HCEC 1CT (cell line): ENCODE measurements around the gene ALDH1B1.

Source experiments
- DNase-seq: peaks from one replicate; pipeline ENCODE4 v3.0.0-alpha.2; 2017

ALDH1B1 gene

DNA sequence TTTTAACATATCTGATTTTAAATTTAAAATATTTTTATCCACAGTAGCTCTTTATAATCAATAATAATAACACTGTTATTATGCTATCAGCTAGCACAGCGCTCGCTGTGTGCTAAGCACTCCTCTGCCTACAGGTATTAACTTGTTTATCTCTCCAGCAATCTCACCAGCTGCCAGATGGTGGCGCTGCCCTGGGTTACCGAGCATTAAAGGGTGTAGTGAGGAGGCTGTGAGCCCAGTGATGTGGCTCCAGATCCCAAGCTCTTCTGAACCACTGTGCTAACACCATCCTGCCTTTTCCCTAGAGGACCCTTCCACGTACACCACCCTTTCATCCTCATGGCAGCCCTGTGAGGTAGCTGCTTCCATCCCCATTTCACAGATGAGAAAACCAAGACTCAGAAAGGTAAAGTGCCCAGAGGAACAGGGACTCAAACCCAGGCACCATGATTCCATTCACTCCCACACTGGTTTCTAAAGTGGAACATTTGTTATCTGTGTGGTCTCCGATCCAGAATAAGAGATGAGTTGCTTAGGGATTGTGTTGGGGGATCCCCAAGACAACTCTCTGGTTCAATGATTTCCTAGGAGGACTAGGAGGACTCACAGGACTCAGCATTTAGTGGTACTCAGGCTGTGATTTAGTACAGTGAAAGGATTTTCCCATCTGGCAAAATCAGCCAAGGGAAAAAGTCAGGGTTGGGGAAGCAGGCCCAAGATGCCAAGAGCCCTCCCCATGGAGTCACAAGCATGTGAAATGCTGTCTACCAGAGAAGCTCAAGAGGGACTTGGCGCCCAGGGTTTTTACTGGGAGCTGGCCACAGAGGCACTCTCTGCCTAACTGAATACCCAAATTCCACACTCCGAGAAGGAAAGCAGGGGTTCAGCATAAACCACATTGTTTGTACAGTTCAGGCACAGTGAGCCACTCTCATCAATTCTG, 24.8 kb downstream of the ALDH1B1 start:
- DNase-seq, result peak; percentile 11

DNA sequence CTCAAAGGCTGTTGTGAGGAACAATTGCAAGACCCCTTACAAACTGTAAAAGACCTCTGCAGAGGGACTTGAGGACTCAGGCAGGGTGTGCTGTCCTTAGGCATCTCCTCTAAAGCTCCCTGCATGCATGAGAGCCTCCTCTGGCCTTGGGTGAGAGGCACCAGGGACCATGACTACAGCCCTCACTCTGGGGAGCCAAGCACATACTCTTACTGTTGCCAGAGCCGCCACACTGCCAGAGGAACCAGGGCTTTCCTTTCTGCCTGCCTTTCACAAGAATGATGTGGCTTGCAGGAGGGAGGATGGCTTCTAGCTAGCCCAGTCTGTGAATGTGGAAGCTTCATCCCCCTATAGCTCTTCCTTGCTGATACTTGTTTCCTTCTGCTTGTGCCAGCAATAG, 25.9 kb downstream of the ALDH1B1 start:
- DNase-seq, result no peak

DNA sequence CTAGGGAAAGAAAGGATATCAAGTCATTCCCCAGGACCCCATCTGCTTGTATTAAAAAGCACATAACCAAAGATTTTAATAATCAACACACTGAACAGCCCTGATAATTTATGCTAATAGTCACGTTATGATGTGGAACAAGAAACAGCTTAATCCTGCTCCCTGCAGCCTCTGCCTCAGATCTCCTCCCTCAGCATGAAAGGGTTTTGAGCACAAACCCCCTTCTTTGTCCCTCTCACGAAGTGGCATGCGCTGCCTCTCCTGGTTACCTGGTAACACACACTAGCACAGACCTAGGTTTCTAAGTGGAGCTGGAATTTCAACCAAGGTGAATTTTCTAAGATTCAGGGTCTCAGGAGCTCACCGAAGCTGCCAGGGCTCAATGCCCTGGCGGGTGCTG, 26.7 kb downstream of the ALDH1B1 start:
- no peak for DNase-seq

DNA sequence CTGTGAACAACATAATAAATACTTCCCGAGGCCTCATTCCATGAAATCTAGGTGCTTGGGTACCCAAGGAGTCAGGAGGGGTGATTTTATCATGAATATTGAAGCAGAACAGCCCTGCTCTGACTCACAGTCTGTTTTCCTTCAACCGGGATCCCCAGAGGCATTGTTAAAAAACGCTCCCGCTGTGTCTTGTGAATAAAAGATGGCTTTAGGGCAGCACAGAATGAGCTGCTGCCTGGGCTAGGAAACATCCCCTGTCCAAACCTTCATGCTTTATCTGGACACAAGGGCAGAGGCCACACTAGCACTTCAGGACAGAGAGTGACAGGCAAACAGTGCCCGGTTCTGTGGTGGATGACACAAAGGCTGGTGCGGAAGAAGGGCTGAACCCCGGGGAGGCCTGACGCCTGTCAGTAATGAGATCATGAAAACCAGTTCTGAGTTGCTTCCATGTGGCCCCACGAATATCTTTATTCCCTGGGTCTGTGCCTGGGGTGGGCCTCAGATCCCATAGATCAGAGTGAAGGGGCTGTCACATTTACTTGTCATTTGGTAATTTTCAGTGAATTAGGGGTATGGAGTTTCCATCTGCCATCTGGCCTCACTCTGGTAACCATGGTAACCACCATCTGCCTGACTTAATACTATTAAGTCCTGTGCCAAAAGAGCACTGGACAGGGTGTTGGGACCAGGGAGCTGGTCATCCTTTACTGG, 29.2 kb downstream of the ALDH1B1 start:
- no peak for DNase-seq

DNA sequence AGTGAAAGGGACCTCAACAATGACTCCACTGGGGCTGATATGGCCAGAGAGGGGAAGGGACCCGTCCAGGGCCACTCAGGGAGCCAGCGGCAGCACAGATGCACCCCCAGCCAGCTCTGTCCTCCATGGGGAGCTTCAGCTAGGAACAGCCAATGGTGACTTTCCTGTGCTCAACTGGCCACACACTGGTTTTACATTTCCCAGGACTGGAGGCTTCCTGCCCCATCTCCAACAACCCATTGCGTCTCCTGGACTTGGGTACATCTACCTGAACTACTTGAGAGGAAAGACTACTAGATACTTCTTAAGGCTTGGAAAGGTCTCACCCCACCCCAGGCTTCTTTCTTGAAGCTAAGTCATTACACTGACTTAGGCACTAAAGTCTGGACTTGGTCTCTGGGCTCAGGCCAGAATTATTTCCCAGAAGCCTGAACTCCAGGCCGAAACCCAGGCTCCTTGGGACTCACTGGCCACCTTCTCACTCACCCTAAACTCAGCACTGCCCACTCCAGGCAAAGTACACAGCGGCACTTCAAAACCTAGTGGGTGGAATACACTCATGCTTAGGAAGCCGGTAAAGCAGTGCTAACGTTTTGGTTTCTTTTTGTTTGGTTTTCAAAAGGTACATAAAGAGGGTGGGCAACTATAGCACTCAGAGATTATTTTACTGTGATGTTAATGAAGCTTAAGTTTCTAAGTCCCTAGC, 30.2 kb downstream of the ALDH1B1 start:
- no peak for DNase-seq

DNA sequence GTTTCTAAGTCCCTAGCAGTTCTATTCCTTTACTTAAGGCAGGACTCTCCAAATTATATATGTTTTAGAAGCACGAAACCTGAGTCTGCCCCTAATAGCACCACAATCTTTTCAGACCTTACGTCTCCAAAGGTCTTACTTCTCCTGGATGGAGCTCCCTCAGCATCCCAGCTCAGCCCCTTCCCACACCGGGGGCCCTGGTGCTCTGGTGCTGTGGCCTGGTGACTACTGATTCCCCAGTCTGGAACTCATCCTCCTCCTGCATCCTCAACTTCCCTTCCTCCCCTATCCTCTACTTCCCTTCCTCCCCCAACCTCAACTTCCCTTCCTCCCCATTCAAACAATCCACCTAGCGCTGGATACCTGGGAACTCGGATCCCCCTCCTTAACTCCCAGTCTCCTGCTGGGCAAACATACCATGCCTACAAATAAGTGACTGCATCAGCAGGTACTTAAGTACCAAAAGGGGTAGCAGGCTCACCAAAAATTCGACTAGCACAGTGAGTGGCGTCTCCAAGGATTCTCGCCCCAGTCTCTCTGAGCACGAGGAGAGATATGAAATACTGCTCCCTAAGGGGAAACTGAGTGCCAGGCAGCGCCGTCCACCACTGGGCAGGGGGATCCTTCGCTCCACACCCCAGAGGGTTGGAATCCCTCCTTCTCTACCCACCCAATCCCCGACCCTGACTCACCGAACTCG, 30.9 kb downstream of the ALDH1B1 start:
- DNase-seq, result no peak

DNA sequence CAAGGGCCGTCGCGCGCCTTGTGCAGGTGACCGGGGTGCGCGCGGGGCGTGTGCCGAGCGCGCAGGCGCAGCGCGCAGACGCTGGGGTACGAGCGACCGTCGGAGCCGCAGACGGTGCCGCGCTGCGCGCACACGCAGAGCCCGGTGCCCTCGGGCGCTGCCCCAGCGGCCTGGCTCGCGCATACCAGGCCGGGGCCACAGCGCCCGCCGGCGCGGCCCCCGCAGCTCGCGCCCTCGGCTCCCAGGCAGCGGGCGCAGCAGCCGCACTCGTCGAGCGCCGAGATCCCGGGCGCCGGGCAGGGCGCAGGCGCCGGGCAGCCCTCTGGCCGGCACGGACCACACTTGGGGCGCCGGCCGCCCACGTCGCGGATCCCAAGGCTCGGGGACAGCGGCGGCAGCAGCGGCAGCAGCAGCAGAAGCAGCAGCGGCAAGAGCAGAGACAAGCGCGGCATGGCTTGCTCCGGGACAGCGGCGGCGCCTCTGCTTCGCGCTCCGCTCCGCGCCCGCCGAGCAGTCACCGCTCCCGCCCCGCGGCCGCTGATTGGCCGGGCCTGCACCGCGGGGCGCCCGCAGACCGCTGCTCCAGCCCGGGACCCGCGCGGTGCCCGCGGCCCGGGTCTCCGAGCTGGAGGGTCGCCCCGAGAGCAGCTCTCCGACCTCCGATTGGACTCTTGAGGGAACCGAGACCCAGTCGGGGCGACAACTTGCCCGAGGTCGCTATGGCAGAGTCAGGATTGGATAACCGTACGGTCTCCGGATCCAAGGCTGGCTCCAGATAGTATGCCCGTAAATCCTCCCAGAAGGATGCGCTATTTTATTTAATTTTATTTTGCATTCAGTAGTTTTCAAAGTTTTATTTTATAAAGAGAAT, 31.7 kb downstream of the ALDH1B1 start, which contains the start of gene IGFBPL1:
IGFBPL1 (minus strand) TSS at position 482 of the 871 bp plus-strand sequence; CDS start at position 452, 30 bp downstream.
- no peak for DNase-seq

DNA sequence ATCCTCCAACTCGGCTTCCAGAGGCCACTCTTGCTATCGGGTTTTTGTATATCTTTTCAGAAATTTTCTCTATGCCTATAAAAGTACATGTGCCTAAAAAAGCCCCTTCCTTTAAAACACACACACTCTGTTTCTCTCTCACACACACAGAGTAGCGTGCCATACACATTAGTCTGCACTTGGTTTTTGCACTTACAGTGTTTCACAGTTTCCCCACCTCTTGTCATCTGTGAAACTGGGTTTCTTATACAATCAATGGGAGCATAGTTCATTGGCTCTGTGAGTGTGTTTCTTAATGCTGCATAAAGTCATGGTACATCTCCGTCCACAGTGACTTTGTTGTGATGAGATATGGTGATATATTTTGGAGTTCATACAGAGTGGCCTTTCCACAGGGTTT, 32.4 kb downstream of the ALDH1B1 start:
- no peak for DNase-seq

DNA sequence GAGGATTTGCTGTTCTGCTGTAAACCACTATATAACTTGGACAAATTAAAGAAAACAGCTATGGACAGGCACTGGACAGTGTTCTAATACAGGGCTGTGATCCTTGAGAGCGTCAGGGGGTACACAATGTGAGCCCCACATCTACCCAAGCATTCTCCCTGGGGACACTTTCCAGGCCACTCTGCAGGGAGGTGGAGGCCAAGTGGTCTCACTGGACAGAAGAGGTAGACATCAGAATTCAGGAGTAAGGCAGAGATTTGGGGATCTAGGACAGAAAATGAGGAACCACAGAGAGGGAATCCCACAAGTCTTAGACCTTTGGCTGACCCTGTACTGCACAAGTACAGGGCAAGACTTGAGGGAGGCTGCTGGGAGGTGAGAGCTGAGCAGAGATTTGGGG, 35.6 kb downstream of the ALDH1B1 start:
- DNase-seq, result no peak

DNA sequence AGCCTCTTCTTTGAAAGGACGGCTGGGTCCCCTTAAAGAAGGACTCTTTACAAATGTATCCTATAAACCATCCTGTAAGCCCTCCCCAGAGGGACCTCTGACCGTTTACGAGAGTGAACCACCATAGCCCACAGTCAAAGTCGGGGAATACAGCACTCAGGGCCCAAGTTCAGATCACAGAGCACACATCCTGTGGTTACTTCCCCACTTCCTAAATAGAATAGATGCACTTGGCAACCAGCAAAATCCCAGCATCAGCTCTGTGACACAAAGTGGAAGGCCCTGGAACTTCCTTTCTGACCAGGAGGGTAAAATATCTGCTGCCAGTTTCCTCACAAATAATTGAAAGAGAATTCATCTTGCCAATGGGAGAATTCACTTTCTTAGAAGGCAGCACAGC, 38.6 kb downstream of the ALDH1B1 start:
- DNase-seq, result no peak

DNA sequence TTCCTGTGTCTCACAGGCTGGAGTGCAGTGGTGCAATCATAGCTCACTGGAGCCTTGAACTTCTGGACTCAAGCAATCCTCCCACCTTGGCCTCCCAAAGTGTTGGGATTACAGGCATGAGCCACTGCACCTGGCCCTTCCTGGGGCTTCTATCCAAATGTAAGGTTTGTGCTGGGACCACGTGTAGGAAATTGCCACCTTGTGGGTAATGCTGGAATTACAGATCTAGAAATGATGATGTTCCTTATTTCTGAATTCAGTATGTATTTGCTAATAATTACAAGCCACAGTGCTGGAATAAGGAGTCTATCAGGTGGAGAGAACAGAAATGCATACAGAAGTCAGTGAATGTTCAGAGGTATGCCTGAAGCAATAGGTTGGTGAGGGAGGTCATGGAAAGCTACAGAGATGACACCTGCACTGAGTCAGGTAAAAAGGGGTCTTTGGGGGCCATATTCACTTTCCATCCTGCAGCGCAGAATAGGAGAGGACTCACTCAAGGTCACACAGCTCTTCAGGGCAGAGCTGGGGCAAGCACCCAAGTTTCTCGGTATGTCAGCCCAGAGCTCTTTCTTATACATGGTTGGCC, 40.5 kb downstream of the ALDH1B1 start:
- DNase-seq, result peak; percentile 10

DNA sequence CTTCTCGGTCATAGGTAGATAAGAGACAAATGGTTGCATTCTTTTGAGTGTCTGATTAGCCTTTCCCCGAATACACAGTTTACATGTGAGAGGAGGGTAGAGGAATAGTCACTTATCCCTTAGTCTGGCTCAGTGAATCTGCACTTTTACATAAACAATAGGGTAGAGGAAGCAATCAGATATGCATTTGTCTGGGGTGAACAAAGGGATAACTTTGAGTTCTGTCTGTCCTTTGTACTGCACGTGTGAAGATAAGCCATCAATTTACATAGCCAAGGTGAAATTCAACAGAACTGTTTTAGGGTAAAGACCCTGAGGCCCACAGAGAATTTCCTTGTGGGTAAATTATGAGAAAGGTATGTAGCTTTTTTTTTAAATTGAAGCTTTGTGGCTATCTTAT, 41.9 kb downstream of the ALDH1B1 start:
- no peak for DNase-seq

DNA sequence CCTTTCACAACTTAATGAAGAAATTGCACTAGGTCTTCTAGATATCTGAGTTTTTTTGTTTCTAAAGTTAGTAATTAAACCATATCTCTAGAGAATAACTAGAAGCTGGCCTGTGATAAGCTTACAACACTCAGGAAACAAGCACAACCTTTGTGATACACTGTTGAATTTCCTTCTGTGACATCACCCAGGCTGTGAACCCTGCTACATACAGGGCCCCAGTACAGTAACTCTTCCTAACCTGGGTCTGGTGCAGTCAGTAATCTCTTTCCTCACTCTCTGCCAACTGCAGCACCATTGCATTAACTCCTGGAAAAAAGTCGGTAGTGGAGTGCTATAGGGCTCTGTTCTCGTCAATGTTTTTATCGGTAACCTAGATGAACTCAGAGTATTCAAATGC, 42.4 kb downstream of the ALDH1B1 start:
- no peak for DNase-seq

DNA sequence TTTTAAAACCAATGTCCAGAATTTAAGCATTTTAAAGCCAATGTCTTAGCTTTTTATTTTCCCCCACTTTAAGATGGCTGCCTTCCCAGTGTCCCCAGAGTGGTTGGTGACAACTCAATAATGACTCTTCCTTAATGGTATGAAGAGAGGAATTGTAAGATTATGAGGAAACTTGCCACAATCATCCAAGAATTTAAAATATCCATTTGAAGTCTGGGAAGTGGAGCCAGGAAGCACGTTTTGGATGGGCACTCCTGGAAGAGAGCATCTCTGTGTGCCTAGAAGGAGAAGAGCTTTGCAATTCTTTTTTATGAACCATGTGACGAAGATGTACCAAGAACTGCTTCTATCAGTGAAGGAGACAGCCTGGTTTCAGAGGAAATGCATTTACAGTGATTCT, 43.0 kb downstream of the ALDH1B1 start:
- no peak for DNase-seq

DNA sequence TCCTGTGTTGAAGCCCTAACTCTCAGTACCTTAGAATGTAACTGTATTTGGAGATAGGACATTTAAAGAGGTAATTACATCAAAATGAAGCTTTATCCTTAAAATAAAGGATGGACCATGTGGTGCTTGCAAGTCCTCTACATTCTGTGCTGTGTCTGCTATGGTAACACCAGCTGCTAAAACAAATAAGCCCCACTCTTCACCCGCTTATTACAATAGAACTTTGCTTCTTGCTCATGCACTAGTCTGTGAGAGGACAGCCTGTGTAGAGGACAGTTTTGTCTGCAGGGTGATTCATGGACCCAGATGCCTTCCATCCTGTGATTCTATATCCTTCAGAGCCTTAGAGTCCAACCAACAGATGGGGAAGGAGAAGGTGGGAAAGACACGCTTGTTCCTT, 44.2 kb downstream of the ALDH1B1 start:
- no peak for DNase-seq

DNA sequence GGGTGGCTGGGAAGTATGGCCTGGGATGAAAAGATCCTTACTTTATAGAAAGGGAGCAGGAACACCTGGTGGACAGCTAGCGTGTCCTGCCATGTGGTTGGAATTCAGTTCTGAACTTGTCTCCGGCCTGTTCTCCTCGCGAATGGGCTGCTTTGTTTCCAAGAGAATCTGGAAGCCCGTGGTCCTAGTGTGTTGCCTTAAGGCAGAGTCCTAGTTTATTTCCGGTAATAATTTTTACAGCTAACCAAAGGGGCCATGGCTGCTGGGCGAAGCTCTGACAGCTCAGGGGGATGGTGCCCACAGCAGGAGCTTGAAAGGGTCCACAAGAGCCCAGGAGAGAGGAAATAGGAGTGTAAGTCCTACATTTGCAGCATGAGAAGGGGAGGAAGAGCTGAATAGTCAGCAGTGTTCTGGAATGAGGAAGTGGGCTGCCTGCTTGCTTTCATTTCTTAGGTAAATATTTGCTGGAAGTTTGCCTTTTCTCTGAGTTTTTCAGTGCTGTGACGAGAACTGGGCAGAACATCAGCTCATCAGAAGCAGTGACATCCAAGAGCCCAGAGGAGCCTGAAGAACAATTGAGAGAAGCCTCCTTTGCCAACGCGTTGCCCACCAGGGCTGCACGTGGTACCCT, 44.8 kb downstream of the ALDH1B1 start:
- no peak for DNase-seq

DNA sequence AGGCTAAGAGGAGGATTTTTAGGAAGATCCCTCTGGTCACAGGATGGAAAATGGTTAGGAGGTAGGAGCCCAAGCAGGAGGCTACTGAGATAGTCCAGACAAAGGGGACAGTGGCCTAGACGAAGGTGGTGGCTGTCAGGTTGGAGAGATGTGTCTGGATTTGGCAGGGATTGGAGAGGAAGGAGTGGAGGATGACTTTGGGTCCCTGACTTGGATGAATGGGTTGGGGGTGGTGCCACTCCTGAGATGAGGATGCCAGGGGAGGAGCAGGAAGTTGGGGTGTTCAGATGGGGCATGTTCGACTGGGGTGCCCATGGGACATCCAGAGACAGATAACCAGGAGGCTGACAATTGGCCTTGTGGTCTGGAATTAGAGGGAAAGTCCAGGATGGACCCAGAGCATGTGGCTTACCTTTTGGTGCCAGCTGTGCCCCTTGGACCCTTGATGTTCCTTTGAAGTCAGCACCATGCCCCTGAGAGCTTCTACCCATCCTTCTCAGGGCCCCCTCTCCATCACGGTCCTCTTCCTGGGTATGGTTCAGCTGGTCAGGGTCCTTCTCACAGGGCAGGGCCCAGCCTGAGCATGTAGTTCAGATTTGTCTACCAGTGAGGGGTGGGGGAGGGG, 46.9 kb downstream of the ALDH1B1 start:
- DNase-seq, result no peak

DNA sequence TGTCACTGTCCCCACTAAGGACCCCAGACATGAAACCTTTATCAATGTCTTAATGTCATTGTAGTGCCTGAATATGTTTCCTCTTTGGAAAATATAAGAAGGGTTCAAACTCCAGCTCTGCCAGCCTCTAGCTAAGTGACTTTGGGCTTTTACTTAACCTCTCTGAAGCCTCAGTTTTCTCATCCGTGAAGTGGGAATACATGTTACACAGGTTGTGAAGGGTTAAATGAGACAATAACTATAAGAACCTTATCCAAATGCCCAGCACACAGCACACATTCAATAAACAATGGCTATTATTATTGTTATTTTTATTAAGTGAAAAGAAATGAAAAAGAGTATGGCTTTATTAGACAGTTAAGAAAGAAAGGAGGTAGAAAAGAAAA, 47.4 kb downstream of the ALDH1B1 start:
- DNase-seq, result no peak

DNA sequence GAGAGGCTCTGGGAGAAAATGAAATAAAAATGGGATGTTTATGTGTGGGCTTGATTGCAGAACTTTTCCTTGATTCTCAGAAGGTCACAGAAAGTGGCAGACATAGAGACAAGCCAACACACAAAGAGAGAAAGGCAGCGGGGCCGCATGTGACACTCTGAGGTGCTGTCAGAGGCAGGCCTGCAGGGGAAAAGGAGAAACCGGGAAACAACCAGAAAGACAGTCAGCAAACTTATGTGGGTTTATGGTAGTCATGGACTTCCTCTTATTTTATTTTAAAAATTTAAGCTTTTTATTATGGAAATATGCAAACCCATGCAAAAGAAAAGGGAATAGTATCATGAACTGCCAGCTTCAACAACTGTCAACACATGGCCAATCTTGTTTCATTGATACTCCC, 48.0 kb downstream of the ALDH1B1 start:
- no peak for DNase-seq

DNA sequence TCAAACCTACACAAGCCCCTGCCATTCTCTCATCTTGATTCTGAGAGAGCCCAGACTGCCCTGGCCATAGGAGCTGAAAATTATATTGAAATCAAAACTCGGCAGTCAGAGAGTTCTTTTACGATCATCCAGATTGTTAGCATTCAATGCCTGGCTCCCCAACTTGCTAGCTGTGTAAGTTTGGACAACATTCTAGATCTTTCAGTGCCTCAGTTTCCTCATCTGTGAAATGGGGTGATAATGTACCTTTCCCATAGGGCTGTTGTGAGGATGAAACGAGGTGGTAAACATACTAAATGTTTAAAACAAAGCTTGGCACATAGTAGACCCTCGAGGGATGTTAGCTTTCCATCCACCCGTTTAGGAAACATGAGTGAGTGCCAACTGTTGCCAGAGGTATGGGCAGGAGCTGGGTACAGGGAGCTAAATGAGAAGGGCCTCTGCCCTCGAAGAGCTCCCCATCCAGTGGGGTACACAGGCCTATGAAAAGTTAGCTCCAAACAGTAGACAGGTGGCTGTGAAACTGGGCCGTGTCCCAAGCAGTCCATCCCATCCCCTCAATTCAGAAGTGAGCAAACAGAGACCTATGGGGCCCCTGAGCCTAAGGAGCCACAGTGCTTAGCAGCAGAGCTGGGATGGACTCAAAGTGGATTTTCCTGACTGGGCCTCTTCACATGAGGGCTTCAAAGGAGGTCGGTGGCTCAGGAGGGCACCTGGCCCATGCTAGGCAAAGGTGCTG, 49.0 kb downstream of the ALDH1B1 start:
- no peak for DNase-seq
